Endothelial cell of umbilical vein (primary cell): ENCODE data around the gene DBF4B. TPM values are rescaled to one million over a fixed set of nuclear protein-coding genes. Genes with fewer than 3 reads are reported as not detected.

Source experiments
- BruUV-seq: library from RNA; stranded (reverse); fragments of 400-500 nt; replicated peaks from 2 replicates; lab custom pipeline; 2021; lab: Mats Ljungman, UMichigan
- CTCF ChIA-PET: fragments of 300-600, 350-600 bp; sonication (Branson Sonifier 250); formaldehyde crosslinking; loops from one replicate; lab custom pipeline; 2021; ENCODE audit warnings: antibody characterized with exemption, inconsistent platforms; lab: Charles Lee
- POLR2A ChIA-PET: fragments of 300-600, 350-600 bp; sonication (Branson Sonifier 250); formaldehyde crosslinking; loops from one replicate; lab custom pipeline; 2021; ENCODE audit warnings: antibody characterized with exemption, inconsistent platforms; lab: Charles Lee
- DNase-seq: peaks from one replicate; pipeline ENCODE4 v3.0.0-alpha.2; 2011; ENCODE audit warnings: low read depth, low spot score
- FAIRE-seq: peaks from 2 replicates; lab custom pipeline; 2011; peaks lifted over from hg19 to GRCh38; lab: Jason Lieb, UNC
- H2AFZ ChIP-seq: 2 replicates; pipeline ENCODE4 v1.6.0; 2012; ENCODE audit warnings: low read depth, low read length, control low read depth, inconsistent platforms
- H3K27ac ChIP-seq: 2 replicates; pipeline ENCODE4 v1.5.1; 2011; ENCODE audit warnings: low read depth, mild to moderate bottlenecking, control low read depth, low read length, moderate library complexity; ENCODE audit not compliant: insufficient read depth
- H3K27me3 ChIP-seq, 2 experiments: 2 replicates each; pipeline versions ENCODE4 v1.6.0 to v1.6.1; 2011; ENCODE audit warnings: low read length in 2 of 2, mixed read lengths in 1 of 2; ENCODE audit not compliant: control insufficient read depth in 2 of 2, insufficient read depth in 2 of 2
- H3K36me3 ChIP-seq, 2 experiments: 2 replicates in 1 of 2; 3 replicates in 1 of 2; pipeline ENCODE4 v1.5.1; 2011; ENCODE audit warnings: low read length in 2 of 2, mild to moderate bottlenecking in 1 of 2, moderate library complexity in 1 of 2; ENCODE audit not compliant: control insufficient read depth in 2 of 2, insufficient read depth in 2 of 2; ENCODE audit errors: extremely low read depth in 1 of 2
- H3K4me1 ChIP-seq: 3 replicates; pipeline ENCODE4 v1.5.1; 2011; ENCODE audit warnings: mild to moderate bottlenecking, low read length; ENCODE audit not compliant: control insufficient read depth, insufficient read depth; ENCODE audit errors: extremely low read depth
- H3K4me2 ChIP-seq: 2 replicates; pipeline ENCODE4 v1.6.1; 2011; ENCODE audit warnings: low read length, control low read depth, mixed read lengths; ENCODE audit not compliant: insufficient read depth
- H3K4me3 ChIP-seq, 3 experiments: fragments of 200-600 bp in 1 of 3; sonication (generic), shearing (Covaris generic) in 1 of 3; replicated peaks in 1 of 3; 2 replicates each; pipeline ENCODE4 v1.5.1; 2011 to 2016; ENCODE audit warnings: control low read depth in 3 of 3, low read length in 3 of 3, mild to moderate bottlenecking in 2 of 3, inconsistent platforms in 1 of 3, low read depth in 1 of 3, moderate library complexity in 1 of 3; ENCODE audit not compliant: insufficient read depth in 1 of 3
- H3K79me2 ChIP-seq: 2 replicates; pipeline ENCODE4 v1.6.0; 2012; ENCODE audit warnings: low read length, inconsistent platforms; ENCODE audit not compliant: control insufficient read depth, insufficient read depth
- H3K9ac ChIP-seq: replicated peaks from 2 replicates; pipeline ENCODE3; 2011; ENCODE audit warnings: low read length, control low read depth; ENCODE audit not compliant: insufficient read depth; ENCODE audit errors: extremely low read depth
- H3K9me1 ChIP-seq: replicated peaks from 3 replicates; pipeline ENCODE4 v1.6.0; 2011; ENCODE audit warnings: mild to moderate bottlenecking, low read length; ENCODE audit not compliant: control insufficient read depth, insufficient read depth; ENCODE audit errors: extremely low read depth
- H3K9me3 ChIP-seq: replicated peaks from 2 replicates; pipeline ENCODE4 v1.5.1; 2012; ENCODE audit warnings: low read length, inconsistent platforms; ENCODE audit not compliant: control insufficient read depth, insufficient read depth
- H4K20me1 ChIP-seq: replicated peaks from 2 replicates; pipeline ENCODE3; 2011; ENCODE audit warnings: mild to moderate bottlenecking, low read length; ENCODE audit not compliant: control insufficient read depth, insufficient read depth; ENCODE audit errors: extremely low read depth
- FOS ChIP-seq: IDR thresholded peaks from 2 replicates; pipeline ENCODE4 v1.6.1; 2011; ENCODE audit warnings: mild to moderate bottlenecking, low read length, moderate library complexity, borderline replicate concordance; ENCODE audit not compliant: insufficient read depth
- GATA2 ChIP-seq: IDR thresholded peaks from 2 replicates; pipeline ENCODE4 v1.7.0; 2011; ENCODE audit warnings: low read depth, mild to moderate bottlenecking, moderate library complexity, mixed read lengths, low read length; ENCODE audit not compliant: insufficient read length, insufficient read depth
- JUN ChIP-seq: IDR thresholded peaks from 2 replicates; pipeline ENCODE4 v1.6.1; 2011; ENCODE audit warnings: borderline replicate concordance, low read depth; ENCODE audit not compliant: insufficient read length, insufficient read depth
- POLR2AphosphoS5 ChIP-seq: IDR thresholded peaks from 2 replicates; pipeline ENCODE4 v1.6.1; 2012; ENCODE audit warnings: low read depth, mild to moderate bottlenecking, control low read depth, low read length, moderate library complexity; ENCODE audit not compliant: insufficient read depth
- dilution Hi-C: fragments of 300-500 bp; cut with MboI; formaldehyde crosslinking; loops from one replicate; pipeline ENCODE4 v1.15.0; 2019; ENCODE audit warnings: low sequenced_read_pairs; ENCODE audit not compliant: extremely low pct_ligation_motif_present
- intact Hi-C: fragments of 100-400 bp; cut with micrococcal nuclease; formaldehyde crosslinking; loops from one replicate; pipeline ENCODE4 v1.10.0; 2022
- polyA plus RNA-seq, 4 experiments: library from polyadenylated mRNA; depleted of rRNA in 3 of 4; stranded (reverse) in 3 of 4; unstranded in 1 of 4; fragments of >200 nt; gene quantifications; 2 replicates each; pipeline versions ENCODE4 v1.2.1 to v1.2.3, GENCODE V29; 2011 to 2012; ENCODE audit warnings: missing spikeins in 1 of 4
- total RNA-seq: library from RNA; stranded (reverse); gene quantifications from 2 replicates; pipeline ENCODE4 v1.2.3, GENCODE V29; 2021
- TF ChIP-seq, protein P1 (sequence below): IDR thresholded peaks from 2 replicates; pipeline ENCODE4 v1.6.1; 2011; ENCODE audit not compliant: insufficient read depth, insufficient read length

DBF4B gene
- total and polyA plus RNA-seq, 2 donors (not counting 3 experiments of a cell fraction or from before 2014, with no cell fraction given): 12.5 to 26.2 TPM

DNA sequence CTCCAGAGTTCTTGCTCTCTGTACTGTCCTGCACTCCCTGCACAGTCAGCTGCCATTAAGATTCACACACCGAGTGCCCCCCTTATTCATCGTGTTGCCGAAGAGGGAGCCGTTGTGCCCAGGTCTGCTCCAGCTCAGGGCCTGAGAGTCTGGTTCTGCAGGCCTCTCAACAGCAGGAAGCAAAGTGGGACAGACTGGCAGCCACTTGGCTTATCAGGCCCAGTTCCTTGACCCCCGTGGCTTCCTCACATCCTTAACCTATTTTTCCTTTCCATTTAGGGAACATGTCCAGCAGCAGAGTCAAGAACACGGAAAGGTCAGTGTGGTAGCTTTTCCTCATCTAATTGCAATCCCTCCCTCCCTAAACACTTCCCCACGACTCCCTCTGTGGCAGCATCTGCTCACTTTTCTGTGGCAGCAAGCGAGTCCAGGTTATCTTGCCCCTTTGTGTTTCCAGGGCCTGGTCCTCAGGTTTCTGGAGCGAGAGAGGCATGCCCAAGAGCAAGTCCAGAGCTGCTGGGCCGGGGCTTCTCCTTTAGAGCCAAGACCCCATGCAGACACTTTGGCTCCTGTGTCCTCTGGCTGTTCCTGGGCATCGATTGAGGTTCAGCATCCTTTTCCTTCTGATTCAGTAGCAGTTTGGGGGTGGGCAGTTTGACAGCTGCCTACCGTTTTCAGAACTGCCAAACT, 28.2 kb downstream of the DBF4B start:
- Histone ChIP-seq H3K4me1 (no peaks in the 10 kb centered on the region), H4K20me1 (no peaks in the 10 kb centered on the region), H3K36me3 (peaks cover 0 to 6% of the 10 kb centered on the region in 2 experiments), H3K27ac (no peak overlapping the region), H3K9me3 (no peaks in the 10 kb centered on the region), H2AFZ (no peak overlapping the region), H3K9me1 (no peaks in the 10 kb centered on the region), H3K79me2 (no peaks in the 10 kb centered on the region), H3K27me3 (no peaks in the 10 kb centered on the region), H3K4me3 (no peak overlapping the region), H3K4me2 (no peak overlapping the region), H3K9ac (no peak overlapping the region)
- intact Hi-C loops (loop anchor here (10.0 kb wide), 1 partner anchor 202 kb away; no protein-coding TSS in a partner anchor), dilution Hi-C loops (no loop called here)
- FAIRE-seq (peak; percentile 12), DNase-seq (peak; percentile 13)
- BruUV-seq: no TSS peak
- ChIA-PET POLR2A (interaction anchor here (0.6 kb wide), 2 partner anchors 170 to 592 kb away, joined by 4 to 8 read pairs; no protein-coding TSS in a partner anchor), CTCF (interaction anchor here (0.8 to 1.8 kb wide), 7 partner anchors 10 to 184 kb away, joined by 3 to 4 read pairs (median 3); no protein-coding TSS in a partner anchor)
- TF ChIP-seq, protein P1, sequence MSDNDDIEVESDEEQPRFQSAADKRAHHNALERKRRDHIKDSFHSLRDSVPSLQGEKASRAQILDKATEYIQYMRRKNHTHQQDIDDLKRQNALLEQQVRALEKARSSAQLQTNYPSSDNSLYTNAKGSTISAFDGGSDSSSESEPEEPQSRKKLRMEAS: no peak
- no peak for TF ChIP-seq GATA2
- TF ChIP-seq FOS: no peak
- no peak for TF ChIP-seq JUN

DNA sequence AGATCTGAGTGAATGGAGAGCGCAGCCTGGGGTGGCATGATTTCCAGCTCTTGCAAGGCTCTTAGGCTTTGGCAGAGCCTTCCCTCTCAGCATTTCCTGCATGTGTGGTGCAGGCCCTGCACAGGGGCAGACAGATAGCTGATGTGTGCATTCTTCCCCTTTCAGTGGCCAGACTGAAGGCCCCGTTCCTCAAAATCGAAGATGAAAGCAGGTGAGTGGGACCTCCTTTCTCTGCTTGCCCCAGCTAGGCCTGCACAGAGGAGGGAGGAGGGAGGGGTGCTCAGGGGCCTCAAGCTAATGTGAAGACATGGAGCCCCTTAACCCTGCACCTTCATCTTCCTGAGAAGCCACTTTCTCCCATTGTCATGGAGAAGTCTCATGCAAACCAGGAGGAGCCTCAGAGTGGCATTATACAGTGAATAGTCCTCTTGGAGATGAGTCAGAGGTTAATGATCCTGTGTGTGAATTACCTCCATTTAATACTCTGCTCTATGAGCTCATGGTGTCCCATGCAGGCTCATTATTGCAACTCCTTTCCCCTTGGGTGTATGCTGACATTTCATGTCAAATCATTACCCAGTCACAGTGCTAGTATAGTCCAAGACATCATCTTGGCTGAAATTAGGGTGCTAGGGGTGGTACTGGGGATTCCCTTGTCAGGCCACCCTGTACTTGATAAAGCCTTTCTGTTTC, 29.9 kb downstream of the DBF4B start:
- DNase-seq (no peak), FAIRE-seq (peak; percentile 64)
- no TSS peak for BruUV-seq

More for the DNA sequence above, 29.9 kb downstream of the DBF4B start:
- H3K4me2 ChIP-seq: no peak overlapping the region
- H3K9me3 ChIP-seq: no peaks in the 10 kb centered on the region
- no peaks in the 10 kb centered on the region for H3K79me2 ChIP-seq
- ChIA-PET POLR2A (no interaction called here), CTCF (no interaction called here)
- H3K4me3 ChIP-seq: no peak overlapping the region
- no peaks in the 10 kb centered on the region for H3K4me1 ChIP-seq
- intact Hi-C loops (loop anchor here (10.0 kb wide), 1 partner anchor 204 kb away; no protein-coding TSS in a partner anchor), dilution Hi-C loops (no loop called here)
- H3K27me3 ChIP-seq: no peaks in the 10 kb centered on the region
- H3K36me3 ChIP-seq: peaks cover 0 to 6% of the 10 kb centered on the region in 2 experiments
- H3K9me1 ChIP-seq: no peaks in the 10 kb centered on the region
- no peak overlapping the region for H3K9ac ChIP-seq
- no peak for TF ChIP-seq POLR2AphosphoS5
- TF ChIP-seq JUN: no peak
- no peak overlapping the region for H3K27ac ChIP-seq
- H4K20me1 ChIP-seq: no peaks in the 10 kb centered on the region
- H2AFZ ChIP-seq: no peak overlapping the region
